Right ventricle myocardium superior (tissue), 1 donor: Measurements from ENCODE around the gene MINPP1. TPM values are rescaled to one million over a fixed set of nuclear protein-coding genes. Genes with fewer than 3 reads are reported as not detected.
A peak's percentile ranks its signal among the peaks of the same experiment; 100 is the strongest.

ENCODE experiments used
- ATAC-seq: fragments of 200-7000 bp; cut with Tn5 transposase; one replicate; pipeline ENCODE4 v1.9.1; 2020; ENCODE audit warnings: mild to moderate bottlenecking; ENCODE audit not compliant: poor library complexity
- DNase-seq: peaks from one replicate; pipeline ENCODE4 v3.0.0-alpha.2; 2020
- intact Hi-C: fragments of 100-400 bp; cut with DNase I; formaldehyde crosslinking; loops from one replicate; pipeline ENCODE4 v1.11.2; 2022
- total RNA-seq: library from RNA; stranded (reverse); fragmentation: NEBNext Ultra II Directional; extraction: Animal tissue kit (Norgen Biotek cat#: 25700); gene quantifications from one replicate; pipeline ENCODE4 v1.2.1, GENCODE V29; 2021
- donor health status: DM: no; HTN: yes; CAD: no; lungs with severe emphysema.

MINPP1 gene
- total RNA-seq, 1 donor from 2014 or later, result 5.5 TPM

DNA sequence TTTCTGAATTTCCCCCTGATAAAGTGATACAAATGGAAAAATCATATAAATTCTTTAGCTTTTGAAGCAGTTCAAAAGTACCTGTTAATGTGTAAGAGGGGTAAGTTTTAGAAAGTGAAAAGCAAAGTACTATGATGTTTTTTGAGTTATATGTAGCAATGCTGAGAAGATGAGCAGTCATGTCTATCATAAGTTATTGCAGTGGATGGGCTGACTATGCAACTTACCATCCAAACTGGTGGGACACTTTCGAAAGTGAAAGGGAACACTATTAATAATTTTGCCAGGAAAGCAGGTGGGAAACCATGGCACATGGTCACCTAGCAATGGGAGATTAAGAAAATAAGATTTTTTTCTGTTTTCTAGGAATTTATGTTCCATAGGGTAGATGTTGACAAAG lies 4.1 kb downstream of the MINPP1 start:
- intact Hi-C loops, result no loop called here
- no peak for ATAC-seq
- no peak for DNase-seq

DNA sequence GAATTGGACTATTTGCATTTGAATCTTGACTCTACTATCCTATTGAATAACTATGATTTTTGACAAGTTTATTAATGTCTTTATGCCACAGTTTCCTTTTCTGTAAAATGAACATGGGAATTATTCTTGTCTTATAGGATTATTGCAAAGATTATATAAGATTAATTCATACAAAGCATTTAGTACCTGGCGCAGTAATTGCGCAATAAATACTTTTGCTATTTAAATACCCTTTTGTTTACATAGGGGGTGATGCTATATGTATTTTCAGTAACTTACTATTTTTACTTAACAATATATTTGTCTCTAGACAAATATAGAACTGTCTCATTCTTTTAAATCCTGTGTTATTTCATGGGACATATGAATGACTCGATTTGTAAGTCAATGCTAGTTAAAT lies 5.3 kb downstream of the MINPP1 start:
- DNase-seq (no peak), ATAC-seq (no peak)
- intact Hi-C loops, result no loop called here

DNA sequence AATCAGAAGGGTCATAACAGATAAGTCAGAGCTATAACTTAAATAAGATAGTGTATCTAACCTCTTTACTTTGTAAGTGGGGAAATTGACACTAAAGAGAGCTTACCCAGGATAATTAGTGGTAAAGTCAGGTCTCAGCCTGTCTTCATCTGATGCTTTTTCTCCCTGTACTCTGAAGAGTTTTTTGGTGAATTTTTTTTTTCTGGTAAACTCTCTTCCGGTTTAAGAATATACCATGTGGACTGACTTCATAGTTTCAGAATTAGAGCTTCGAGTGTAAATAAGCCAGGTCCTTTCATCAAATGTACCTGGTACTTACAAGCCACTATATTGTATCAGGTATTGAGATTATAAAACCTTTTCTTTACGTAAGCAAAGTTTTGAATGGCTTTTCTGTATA lies 6.8 kb downstream of the MINPP1 start:
- no peak for ATAC-seq
- intact Hi-C loops, result no loop called here
- no peak for DNase-seq

DNA sequence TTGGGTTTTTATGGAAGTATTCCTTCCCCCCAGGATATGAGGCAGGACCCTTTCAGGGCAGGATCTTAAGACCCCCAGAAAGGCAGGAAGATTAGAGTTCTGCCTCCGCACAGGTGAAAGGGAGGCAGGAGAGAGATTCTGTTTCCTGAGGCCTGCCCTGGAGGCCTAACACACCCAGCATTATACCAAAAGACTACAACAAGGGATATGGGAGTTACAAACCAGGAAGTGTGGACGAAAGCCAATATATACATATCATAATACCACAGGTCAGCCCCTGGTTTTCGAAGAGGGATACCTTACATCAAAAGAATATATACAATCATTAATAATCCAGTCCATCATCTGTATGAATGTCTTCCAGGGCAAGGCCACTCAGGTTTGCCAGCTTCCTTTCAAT lies 14.2 kb downstream of the MINPP1 start:
- DNase-seq (no peak), ATAC-seq (no peak)
- intact Hi-C loops, result no loop called here

- intact Hi-C loops, result no loop called here
- no peak for ATAC-seq
- no peak for DNase-seq
Measured at GRCh38 chr10:87519582-87519981, 14.9 kb downstream of the MINPP1 start.

DNA sequence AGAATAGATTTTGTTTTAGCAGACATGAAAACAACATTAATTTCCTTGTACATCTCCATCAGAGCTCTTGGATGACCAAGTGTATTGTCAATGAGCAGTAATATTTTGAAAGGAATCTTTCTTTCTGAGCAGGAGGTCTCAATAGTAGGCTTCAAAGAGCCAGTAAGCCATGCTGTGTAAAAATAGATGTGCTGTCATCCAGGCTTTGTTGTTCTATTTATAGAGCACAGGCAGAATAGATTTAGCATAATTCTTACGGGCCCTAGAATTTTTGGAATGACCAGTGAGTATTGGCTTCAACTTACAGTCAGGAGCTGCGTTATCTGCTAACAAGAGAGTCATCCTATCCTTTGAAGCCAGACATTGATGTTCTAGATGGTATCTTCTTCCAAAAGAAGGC lies 19.0 kb downstream of the MINPP1 start:
- DNase-seq (no peak), ATAC-seq (peak; percentile 89)
- intact Hi-C loops, result no loop called here

DNA sequence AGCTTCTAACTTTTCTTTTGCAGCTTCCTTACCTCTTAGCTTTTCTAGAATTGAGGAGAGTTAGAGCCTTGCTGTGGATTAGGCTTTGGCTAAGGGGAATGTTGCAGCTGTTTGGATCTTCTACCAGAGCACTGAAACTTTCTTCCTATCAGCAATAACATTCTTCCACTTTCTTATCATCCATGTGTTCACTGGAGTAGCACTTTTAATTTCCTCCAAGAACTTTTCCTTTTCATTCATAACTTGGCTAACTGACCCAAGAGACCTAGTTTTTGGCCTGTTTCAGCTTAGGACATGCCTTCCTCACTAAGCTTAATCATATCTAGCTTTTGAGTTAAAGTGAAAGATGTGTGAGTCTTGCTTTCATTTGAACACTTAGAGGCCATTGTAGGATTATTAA lies 19.6 kb downstream of the MINPP1 start:
- peak; percentile 77 for ATAC-seq
- intact Hi-C loops, result no loop called here
- DNase-seq, result no peak

- no peak for DNase-seq
Measured at GRCh38 chr10:87531908-87532622, 27.4 kb downstream of the MINPP1 start.

DNA sequence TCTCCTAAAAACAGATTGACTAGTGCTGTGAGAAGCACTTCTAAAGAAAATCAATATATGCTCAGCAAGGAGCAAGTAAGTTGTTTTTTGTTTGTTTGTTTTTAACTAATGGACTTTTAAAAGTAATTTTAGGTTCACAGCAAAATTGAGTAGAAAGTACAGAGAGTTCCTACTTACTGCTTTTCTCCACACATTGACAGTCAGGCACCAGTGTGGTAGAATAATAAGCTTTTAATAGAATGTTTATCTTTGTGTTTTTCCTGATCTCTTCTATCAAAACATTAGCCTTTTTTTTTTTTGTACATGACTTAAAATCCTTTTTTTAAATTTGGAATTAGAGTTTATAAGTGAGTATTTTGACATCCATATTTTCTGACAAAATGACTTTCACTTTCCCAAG lies 28.0 kb downstream of the MINPP1 start:
- peak; percentile 27 for ATAC-seq
- intact Hi-C loops, result loop anchor here (10.0 kb wide), 2 partner anchors 122 to 202 kb away; partner anchors contain the start of gene PAPSS2
- no peak for DNase-seq

More at GRCh38 chr10:87531908-87532622, 27.4 kb downstream of the MINPP1 start:
- intact Hi-C loops, result loop anchor here (10.0 kb wide), 2 partner anchors 123 to 203 kb away; partner anchors contain the start of gene PAPSS2
- peak; percentile 78 for ATAC-seq

GRCh38 chr10:87534173-87534858 lies 29.6 kb downstream of the MINPP1 start:
- ATAC-seq, result no peak
- DNase-seq, result no peak
- intact Hi-C loops, result loop anchor here (10.0 kb wide), 2 partner anchors 120 to 200 kb away; partner anchors contain the start of gene PAPSS2

DNA sequence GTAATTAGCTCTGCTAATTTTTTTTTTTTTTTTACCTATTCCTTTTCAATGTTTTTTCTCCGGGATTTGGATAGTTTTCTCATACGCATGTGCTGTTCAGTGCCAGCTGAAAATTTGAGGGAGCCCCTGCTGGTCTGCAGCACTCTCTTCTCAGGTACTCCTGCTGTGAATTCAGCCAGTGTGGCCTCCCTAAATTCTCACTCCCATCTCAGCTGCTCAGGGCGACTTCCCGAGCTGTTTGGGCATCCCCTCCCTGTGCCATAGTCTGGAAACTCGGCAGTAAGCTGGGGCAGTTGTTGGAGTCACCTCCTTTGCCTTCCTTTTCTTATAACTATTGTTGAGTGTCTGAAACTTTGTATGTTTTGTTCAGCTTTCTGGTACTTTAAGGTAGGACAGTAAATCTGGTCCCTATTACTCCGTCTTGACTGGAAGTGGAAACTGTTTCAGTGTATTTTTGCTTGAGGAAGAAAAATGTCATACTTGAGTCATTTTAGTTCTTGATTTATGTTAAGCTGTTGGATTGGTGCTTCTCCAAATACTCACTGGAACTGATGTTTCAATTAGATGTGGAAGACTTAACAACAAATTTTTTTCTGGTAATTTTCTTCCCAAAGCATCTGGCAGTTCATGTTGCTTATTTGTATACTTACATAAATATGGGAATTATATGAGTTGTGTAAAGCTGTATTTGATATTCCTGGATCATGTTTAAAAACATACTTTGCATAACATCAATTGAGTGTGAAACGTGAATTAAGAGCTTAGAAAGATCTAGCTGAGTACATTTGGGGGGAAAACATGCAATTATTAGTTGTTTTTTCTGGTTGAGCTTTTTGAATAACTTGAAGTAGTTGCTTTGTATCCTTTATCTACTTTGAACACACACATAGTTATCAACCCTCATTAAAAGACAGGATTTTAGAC lies 33.7 kb downstream of the MINPP1 start:
- intact Hi-C loops, result loop anchor here (10.0 kb wide), 2 partner anchors 116 to 196 kb away; partner anchors contain the start of gene PAPSS2
- DNase-seq (no peak), ATAC-seq (no peak)

DNA sequence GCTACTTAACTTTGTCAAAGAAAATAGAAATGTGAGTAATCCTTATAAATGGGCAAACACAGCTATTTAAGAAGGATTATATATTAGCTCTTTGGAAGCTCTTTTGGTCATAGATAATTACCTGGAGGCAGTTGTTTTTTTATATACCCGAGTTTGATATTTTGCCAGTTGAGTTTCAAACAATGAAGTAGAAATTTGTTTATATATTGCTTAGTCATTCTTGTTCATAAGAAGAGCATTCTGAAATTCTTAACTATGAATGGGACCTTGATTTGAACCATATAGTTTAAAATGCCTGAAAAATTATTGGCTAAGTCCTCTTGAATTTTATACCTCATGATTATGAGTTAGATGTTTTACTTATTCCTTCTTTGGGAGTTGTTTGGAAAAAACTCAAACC lies 36.4 kb downstream of the MINPP1 start:
- DNase-seq (no peak), ATAC-seq (no peak)
- intact Hi-C loops, result no loop called here

DNA sequence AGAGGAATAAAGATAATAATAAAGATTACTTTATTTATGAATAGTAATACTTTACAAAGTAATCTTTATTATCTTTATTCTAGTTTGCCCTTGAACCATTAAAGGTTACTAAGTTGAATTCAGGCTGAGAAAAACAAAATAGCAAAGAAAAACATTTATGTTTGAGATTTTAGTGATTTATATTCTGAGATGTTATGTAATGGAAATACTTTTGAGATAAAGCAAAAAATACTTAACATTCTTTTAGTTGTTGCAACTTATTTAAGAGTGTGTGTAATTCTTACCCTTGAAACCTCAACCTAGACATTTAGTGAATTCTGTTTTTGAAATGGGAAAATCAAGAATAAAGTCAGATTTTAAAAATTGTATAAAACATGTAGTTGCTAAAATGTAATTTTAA lies 40.0 kb downstream of the MINPP1 start:
- DNase-seq, result no peak
- intact Hi-C loops, result no loop called here
- no peak for ATAC-seq

DNA sequence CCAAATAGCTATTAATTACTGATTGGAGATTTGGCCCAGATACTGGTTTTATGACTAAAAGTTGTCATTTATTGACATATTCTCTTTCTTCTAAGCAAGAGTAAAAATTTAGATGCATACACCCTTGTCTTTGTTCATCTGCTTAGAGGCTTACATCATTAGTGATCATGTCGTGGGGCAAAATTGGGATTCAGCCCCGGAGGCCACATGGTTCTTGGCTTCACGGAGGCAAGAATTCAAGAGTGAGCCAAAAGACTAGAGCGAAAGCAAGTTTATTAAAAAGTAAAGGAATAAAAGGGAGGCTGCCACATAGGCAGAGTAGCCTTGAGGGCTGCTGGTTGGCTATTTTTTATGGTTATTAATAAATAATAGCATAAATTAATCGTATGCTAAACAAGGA lies 41.1 kb downstream of the MINPP1 start:
- ATAC-seq, result no peak

GRCh38 chr10:87546210-87546609 lies 41.5 kb downstream of the MINPP1 start:
- no peak for ATAC-seq
- no peak for DNase-seq
- intact Hi-C loops, result no loop called here

More for the DNA sequence above, 41.1 kb downstream of the MINPP1 start:
- no peak for DNase-seq
- intact Hi-C loops, result no loop called here

DNA sequence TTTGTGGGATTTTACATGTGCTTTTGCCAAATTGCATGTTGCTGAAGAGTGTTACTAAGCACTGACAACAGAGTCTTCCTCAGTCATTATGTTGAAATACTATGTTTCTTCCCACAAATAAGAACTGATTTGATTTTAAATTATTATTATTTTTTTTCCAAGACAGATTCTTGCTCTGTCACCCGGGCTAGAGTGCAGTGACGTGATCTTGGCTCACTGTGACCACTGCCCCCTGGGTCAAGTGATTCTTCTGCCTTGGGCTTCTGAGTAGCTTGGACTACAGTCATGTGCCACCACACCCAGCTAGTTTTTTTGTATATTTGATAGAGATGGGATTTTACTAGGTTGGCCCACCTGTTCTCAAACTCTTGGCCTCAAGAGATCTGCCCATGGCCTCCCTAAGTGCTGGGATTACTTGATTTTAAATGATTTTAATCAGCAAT lies 42.3 kb downstream of the MINPP1 start:
- ATAC-seq (no peak), DNase-seq (no peak)
- intact Hi-C loops, result no loop called here

DNA sequence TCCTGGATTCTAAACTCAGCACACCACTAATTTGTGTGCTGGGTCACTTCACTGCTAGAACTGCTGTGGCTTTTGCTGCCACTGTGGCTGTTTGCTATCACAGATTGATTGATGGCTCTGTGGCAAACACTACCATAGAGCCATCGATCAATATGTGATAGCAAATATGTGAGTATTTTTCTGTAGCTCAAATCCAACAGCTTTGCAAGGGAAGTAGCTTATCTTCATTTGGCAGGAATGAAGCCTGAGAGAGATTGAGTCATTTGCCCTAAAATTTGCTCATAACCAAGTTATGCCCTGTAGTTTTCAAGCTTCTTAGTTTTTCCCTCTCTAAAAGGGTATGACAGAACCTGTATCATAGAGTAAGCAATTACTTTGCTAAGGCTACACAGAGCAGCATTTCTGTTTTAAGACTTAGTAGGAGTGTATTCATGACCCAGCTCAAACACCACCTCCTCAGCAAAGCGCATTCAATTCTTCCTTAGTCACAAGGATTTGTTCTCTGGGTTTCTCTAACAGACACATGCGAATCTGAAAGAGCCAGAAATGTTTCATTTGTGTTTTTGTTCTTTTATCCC lies 43.1 kb downstream of the MINPP1 start:
- no peak for DNase-seq
- intact Hi-C loops, result no loop called here
- no peak for ATAC-seq

- ATAC-seq, result no peak
- intact Hi-C loops, result no loop called here
- no peak for DNase-seq
Measured at GRCh38 chr10:87550741-87551140, 46.0 kb downstream of the MINPP1 start.

GRCh38 chr10:87551326-87551725 lies 46.6 kb downstream of the MINPP1 start:
- intact Hi-C loops, result no loop called here
- ATAC-seq, result no peak
- DNase-seq, result no peak
